Measurements from ENCODE around the gene RAB9A.
"Not testable (repeated sequence)": the region's sequence is repeated elsewhere in the genome, so short reads cannot be mapped to it uniquely, and the experiment has no call there.

RAB9A gene

GRCh38 chrX:13703135-13703534 lies 14.2 kb downstream of the RAB9A start:
- no peak for DNase-seq

- DNase-seq: no peak
Measured at GRCh38 chrX:13703589-13703988, 14.7 kb downstream of the RAB9A start.

- DNase-seq: no peak
Measured at GRCh38 chrX:13711141-13711540, 22.2 kb downstream of the RAB9A start.

DNA sequence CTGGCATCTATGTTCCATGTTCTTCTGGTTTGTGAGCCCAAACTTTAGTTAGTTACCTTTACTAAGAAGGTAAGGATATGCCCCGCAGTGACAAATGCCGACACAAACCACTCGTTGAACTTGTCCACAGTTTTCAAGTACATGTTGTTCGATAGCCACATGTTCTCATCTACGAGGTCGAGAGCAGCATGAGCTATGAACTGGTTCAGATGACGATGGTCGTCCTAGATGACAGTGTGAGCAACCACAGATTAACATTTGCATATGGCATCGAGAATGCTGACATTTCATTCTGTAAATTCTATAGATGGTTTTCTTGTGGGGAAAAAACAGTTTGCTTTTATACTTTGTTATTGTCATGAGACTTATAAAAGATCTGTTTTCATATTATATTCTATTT lies 27.5 kb downstream of the RAB9A start:
- DNase-seq: no peak

GRCh38 chrX:13716905-13717304 lies 28.0 kb downstream of the RAB9A start:
- peak; percentile 12 for DNase-seq

- no peak for DNase-seq
Measured at GRCh38 chrX:13717700-13718472, 29.0 kb downstream of the RAB9A start.

GRCh38 chrX:13719192-13719856 lies 30.4 kb downstream of the RAB9A start:
- DNase-seq: no peak

DNA sequence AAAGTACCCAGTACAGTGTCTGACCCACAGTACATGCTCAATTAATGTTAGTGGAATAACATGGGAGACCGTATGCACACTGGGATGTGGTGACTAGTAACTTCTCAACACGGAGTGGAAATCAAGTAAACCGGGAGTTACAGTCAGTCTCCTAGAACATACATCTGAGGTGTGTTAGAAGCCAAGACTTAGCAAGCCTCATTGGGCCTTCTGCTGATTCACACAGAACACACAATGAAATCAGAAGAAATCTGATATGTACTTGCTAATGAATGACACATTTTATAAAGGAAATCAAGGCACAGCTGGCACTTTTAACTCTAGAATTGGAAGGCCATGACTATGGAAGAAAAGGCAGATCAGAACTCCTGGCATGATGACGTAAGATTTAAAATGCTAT lies 32.4 kb downstream of the RAB9A start:
- DNase-seq: no peak

- DNase-seq: no peak
Measured at GRCh38 chrX:13721819-13722519, 33.0 kb downstream of the RAB9A start.

- DNase-seq: peak; percentile 34
Measured at GRCh38 chrX:13724878-13725277, 36.0 kb downstream of the RAB9A start.

DNA sequence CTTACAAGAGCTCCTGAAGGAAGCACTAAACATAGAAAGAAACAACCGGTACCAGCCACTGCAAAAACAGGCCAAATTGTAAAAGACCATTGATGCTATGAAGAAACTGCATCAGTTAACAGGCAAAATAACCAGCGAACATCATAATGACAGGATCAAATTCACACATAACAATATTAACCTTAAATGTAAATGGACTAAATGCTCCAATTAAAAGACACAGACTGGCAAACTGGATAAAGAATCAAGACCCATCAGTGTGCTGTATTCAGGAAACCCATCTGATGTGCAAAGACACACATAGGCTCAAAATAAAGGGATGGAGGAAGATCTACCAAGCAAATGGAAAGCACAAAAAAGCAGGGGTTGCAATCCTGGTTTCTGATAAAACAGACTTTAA lies 37.7 kb downstream of the RAB9A start:
- DNase-seq: not testable (repeated sequence)

DNA sequence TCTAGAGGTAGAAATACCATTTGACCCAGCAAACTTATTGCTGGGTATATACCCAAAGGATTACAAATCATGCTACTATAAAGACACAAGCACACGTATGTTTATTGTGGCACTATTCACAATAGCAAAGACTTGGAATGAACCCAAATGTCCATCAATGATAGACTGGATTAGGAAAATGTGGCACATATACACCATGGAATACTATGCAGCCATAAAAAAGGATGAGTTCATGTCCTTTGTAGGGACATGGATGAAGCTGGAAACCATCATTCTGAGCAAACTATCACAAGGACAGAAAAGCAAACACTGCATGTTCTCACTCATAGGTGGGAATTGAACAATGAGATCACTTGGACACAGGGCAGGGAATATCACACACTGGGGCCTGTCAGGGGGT lies 41.6 kb downstream of the RAB9A start:
- DNase-seq: not testable (repeated sequence)

GRCh38 chrX:13732246-13733067 lies 43.5 kb downstream of the RAB9A start:
- DNase-seq: no peak

- no peak for DNase-seq
Measured at GRCh38 chrX:13733506-13733905, 44.6 kb downstream of the RAB9A start.

GRCh38 chrX:13734278-13735172 lies 45.6 kb downstream of the RAB9A start, which contains the start of the genes OFD1 and TRAPPC2:
TSS of gene OFD1 (plus strand) at chrX:13734748. CDS start at chrX:13735072, 324 bp downstream.
TSS of gene TRAPPC2 (minus strand) at chrX:13734620. CDS start at chrX:13719963, 14,657 bp downstream.
- DNase-seq: peak; percentile 84

GRCh38 chrX:13741695-13742094 lies 52.8 kb downstream of the RAB9A start:
- no peak for DNase-seq

DNA sequence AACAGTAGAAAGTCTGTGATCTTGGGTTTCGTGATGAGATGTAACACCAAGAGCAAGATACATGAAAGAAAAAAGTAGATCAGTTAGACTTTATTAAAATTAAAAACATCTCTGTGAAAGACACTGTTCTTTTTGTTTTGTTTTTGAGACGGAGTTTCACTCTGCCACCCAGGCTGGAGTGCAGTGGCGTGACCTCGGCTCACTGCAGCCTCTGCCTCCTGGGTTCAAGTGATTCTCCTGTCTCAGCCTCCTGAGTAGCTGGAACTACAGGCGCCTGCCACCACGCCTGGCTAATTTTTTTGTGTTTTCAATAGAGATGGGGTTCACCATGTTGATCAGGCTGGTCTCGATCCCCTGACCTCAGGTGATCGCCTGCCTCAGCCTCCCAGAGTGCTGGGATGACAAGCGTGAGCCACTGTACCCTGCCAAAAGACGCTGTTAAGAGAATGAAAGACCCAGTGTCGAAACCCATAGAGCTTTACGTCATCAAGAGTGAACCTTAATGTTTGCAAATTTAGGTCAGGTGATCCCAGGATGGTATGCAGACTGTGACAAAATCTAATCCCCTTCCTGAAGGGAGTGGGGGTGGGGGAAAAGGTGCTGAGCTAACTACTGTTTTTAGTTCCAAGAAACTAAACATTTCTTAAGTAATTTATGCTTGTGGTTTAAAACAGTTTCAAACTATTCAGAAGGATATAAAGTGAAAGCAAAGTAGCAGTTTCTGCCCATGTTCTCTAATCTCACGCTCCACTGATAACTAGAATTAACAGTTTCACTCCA lies 53.7 kb downstream of the RAB9A start:
- peak; percentile 27 for DNase-seq

GRCh38 chrX:13747836-13748235 lies 58.9 kb downstream of the RAB9A start:
- peak; percentile 12 for DNase-seq

DNA sequence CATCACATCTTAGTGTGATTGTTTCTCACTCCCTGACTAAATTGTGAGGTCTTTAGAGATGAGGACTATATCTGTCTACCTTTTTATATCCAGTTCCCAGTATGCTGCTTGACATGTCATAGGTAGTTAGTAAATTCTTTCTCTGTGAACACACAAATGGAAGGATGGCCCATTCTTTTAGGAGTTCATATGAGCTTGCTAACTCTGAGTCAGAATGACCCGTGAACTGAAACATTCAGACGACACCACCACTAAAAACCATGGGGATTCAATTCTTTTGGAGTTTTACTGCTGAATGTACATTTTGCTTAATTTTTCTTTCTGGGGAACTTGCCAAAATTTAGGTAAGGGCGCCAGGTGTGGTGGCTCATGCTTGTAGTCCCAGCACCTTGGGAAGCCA lies 59.6 kb downstream of the RAB9A start:
- no peak for DNase-seq

- DNase-seq: no peak
Measured at GRCh38 chrX:13750204-13750603, 61.3 kb downstream of the RAB9A start.

- DNase-seq: no peak
Measured at GRCh38 chrX:13750812-13751211, 61.9 kb downstream of the RAB9A start.

Data from stimulated activated CD4-positive, alpha-beta T cell treated with anti-CD3 and anti-CD28 coated beads, Interleukin-4, amount 100 ng/mL, for 1 hour (primary cell).